DMS53 (cell line): ENCODE results near the gene EVA1C.
"Not testable (repeated sequence)": the region's sequence is repeated elsewhere in the genome, so short reads cannot be mapped to it uniquely, and the experiment has no call there.

Experiments
- DNase-seq: peaks from one replicate; lab custom pipeline; 2025; lab: John Stamatoyannopoulos, UW

EVA1C gene

GRCh38 chr21:32530809-32531208 is 118.3 kb downstream of the EVA1C start:
- DNase-seq, result not testable (repeated sequence)

GRCh38 chr21:32531561-32531960 is 119.1 kb downstream of the EVA1C start:
- DNase-seq, result not testable (repeated sequence)

GRCh38 chr21:32532636-32533035 is 120.1 kb downstream of the EVA1C start:
- no peak for DNase-seq

- no peak for DNase-seq
These were observed 120.5 kb downstream of the EVA1C start for GRCh38 chr21:32533053-32533452.

GRCh38 chr21:32533611-32534010 is 121.1 kb downstream of the EVA1C start:
- DNase-seq, result no peak

- DNase-seq, result no peak
These were observed 121.6 kb downstream of the EVA1C start for GRCh38 chr21:32534113-32534512.

- no peak for DNase-seq
These were observed 123.1 kb downstream of the EVA1C start for GRCh38 chr21:32535612-32536011.

- DNase-seq, result no peak
These were observed 125.0 kb downstream of the EVA1C start for GRCh38 chr21:32537569-32537881.

GRCh38 chr21:32538147-32538792 is 125.8 kb downstream of the EVA1C start:
- DNase-seq, result no peak

- no peak for DNase-seq
These were observed 126.9 kb downstream of the EVA1C start for GRCh38 chr21:32539378-32539777.

- DNase-seq, result not testable (repeated sequence)
These were observed 130.6 kb downstream of the EVA1C start for GRCh38 chr21:32543056-32543455.

GRCh38 chr21:32543975-32544374 is 131.5 kb downstream of the EVA1C start:
- DNase-seq, result no peak

- DNase-seq, result no peak
These were observed 132.2 kb downstream of the EVA1C start for GRCh38 chr21:32544697-32545096.

GRCh38 chr21:32545948-32546441 is 133.5 kb downstream of the EVA1C start:
- no peak for DNase-seq

GRCh38 chr21:32547018-32547417 is 134.5 kb downstream of the EVA1C start:
- no peak for DNase-seq

- no peak for DNase-seq
These were observed 136.5 kb downstream of the EVA1C start for GRCh38 chr21:32548978-32549377.

- no peak for DNase-seq
These were observed 136.9 kb downstream of the EVA1C start for GRCh38 chr21:32549440-32549839.

GRCh38 chr21:32549886-32550285 is 137.4 kb downstream of the EVA1C start:
- no peak for DNase-seq

- DNase-seq, result no peak
These were observed 142.5 kb downstream of the EVA1C start for GRCh38 chr21:32554832-32555638.

- DNase-seq, result no peak
These were observed 145.6 kb downstream of the EVA1C start for GRCh38 chr21:32558106-32558505.

GRCh38 chr21:32559006-32559610 is 146.6 kb downstream of the EVA1C start:
- no peak for DNase-seq

GRCh38 chr21:32560896-32561295 is 148.4 kb downstream of the EVA1C start:
- no peak for DNase-seq

- DNase-seq, result not testable (repeated sequence)
These were observed 149.0 kb downstream of the EVA1C start for GRCh38 chr21:32561476-32561875.
